CD4-positive, alpha-beta T cell treated with Interleukin-17A for 4 hours (primary cell): ENCODE measurements around the gene RBBP4.
A peak's percentile ranks its signal among the peaks of the same experiment; 100 is the strongest.
"Not testable (repeated sequence)": the region's sequence is repeated elsewhere in the genome, so short reads cannot be mapped to it uniquely, and the experiment has no call there.

Experiments
- DNase-seq: peaks from one replicate; pipeline ENCODE4 v3.0.0-alpha.2; 2020; ENCODE audit warnings: mixed read lengths

The RBBP4 gene

DNA sequence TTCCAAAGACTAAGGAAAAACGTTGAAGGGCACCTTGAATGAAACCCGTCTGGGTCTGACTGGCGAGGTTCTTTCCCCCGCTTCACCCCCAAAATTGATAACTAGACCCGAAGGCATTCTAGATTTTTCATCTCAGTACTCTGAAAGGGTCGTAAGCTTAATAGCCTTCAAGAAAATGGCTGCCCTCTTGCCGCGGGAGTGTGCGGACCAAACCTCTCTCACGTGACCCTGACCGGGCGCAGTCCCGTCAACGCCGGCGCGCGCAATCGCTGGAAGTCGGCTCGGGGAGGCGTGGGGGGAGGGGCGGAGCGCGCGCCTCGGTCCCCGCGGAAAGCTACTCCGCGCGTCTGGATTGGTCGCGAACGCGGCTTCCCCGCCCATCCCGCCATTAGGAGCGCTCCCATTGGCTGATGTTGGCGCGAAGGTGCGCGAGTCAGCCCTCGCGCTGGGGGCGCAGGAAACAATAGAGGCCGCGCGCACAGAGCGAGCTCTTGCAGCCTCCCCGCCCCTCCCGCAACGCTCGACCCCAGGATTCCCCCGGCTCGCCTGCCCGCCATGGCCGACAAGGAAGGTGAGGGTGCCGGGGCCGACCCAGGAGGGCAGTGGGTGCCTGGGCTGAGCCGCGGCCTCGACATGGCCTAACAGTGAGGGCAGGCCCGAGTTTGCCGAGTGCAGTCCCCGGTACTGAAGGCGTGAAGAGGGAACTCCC lies at the start of gene RBBP4:
Gene RBBP4, plus strand, starts transcription at position 457 of the 709 bp plus-strand sequence. Its CDS starts 99 bp downstream, at position 556.
- peak; percentile 98 for DNase-seq

DNA sequence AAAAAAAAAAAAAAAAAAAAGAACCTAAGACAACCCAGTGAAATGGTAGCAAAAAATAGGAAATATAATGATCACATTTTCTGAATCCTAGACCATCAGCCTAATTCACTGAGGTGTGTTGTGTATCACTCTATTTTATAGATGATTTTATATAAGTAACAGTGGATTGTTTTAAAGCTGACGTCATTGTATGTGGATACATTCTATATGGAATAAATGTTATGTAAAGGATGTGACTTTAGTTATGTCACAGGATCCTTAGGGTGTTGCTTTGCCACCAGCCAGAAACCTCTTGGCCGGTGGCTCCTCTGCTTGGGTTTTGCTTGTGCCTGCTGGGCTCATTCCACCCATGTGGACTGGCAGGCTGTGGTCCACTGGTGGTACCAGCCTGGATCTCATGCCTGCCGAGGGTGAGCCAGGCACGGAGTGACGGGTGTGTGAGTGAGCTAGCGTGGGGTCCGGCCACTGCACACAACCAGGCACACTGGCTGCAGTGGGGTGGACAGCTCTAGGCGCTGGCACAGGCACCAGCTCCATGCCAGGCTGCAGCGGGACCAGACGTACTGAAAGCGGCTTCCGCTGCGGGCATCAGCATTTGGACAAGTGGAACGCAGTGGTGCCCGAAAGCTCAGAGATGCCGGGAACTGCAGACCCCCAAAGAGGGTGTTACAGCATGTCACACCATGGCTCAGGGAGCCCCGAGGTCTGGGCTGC lies 45.1 kb upstream of the RBBP4 start:
- no peak for DNase-seq

DNA sequence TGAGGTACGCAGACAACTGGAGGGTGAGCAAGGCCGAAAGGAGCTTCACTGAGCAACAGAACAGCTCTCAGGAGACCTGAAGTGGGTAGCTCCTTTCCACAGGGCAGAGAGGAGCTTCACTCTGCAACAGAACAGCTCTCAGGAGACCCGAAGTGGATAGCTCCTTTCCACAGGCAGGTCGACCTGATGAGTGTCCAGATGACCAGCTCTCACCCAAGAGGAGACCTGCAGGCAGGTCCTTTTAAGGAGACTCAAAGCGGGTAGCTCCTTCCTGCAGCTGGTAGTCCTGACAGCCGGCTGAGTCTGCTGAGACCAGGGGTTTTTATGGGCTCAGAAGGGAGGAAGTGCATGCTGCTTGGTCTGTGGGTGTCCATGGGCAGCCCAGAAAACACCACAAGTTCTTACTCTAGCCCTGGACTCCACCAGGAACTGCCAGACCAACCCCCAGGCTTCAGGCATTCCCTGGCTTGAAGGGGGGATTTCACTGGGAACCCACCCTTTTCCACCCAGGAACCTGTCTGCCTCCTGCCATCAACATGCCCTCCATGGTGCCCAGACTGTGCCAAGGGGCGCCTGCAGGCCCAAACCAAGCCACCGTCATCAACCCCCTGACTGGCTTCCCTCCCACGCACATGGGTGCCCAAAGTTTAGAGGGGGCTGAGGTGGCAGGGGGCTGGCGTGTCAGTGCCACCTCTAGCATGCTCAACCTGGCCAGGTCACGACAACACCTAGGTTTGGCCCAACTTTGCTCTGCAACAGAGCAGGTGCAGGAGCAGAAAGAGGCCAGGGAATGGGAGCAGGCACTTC lies 44.2 kb upstream of the RBBP4 start:
- DNase-seq = no peak

DNA sequence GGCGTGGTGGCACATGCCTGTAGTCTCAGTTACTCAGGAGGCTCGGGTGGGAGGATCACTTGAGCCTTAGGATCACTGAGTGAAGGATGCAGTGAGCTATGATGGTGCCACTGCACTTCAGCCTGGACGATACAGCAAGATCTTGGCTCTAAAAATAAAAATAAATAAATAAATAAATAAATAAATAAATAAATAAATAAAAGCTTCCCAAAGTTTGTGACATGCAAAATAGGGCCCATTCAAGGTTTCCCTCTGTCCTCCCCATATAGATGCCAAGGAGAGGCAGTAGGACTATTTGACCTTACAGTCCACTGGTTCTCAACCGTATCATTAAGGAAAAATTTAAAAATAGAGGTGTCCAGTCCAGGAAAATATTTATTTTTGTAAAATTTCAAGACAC lies 41.8 kb upstream of the RBBP4 start:
- DNase-seq = no peak

DNA sequence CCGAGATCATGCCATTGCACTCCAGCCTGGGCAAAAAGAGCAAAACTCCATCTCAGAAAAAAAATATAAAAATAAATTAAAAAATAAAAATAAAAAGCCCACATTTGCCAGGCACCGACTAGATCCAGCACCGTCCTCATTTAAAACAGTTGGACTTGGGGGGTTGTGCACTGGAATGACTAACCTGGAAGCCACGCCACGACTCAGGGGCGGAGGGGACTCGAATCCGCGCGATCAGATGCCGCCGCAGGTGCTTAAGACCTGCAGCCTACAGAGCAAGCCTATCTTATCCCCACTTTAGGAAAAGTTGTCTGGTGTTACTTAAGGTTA lies 39.2 kb upstream of the RBBP4 start:
- DNase-seq = no peak

DNA sequence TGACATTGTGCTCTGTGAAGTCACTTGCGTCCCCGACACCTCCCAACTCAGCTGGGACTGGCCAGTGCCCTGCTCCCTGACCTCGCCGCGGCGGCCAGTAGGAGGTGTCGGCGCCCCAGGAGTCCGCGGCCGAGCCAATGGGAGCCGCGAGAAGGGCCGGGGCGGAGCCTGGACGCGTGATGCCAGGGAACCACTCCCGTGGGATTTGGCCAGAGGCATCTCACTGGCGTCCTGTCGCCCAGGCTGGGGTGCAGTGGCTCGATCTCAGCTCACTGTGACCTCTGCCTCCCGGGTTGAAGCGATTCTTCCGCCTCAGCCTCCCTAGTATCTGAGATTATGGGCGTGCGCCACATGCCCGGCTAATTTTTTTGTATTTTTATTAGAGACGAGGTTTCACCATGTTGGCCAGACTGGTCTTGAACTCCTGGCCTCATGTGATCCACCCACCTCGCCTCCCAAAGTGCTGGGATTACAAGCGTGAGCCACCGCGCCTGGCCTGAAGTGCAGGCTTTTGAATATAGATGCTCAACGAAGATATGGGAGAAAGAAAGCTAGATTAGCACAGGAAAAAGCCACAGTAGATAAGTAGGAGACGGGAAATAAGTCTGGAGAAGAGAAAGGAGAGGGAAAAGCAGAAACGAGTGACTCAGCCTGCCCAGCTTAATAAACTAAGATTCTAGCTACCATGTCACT lies 38.7 kb upstream of the RBBP4 start:
- peak; percentile 51 for DNase-seq

DNA sequence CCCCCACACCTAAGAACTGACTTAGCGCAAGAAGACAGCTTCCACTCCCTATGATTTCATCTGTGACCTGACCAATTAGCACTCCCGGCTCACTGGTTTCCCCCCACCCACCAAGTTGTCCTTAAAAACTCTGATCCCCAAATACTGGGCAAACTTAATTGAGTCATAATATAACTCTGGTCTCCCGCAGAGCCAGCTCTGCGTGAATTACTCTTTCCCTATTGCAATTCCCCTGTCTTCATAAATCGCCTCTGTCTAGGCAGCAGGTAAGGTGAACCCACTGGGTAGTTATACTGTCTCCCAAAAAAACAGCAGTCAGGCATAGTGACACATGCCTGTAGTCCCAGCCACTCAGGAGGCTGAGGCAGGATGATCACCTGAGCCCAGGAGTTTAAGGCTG lies 37.5 kb upstream of the RBBP4 start:
- no peak for DNase-seq

DNA sequence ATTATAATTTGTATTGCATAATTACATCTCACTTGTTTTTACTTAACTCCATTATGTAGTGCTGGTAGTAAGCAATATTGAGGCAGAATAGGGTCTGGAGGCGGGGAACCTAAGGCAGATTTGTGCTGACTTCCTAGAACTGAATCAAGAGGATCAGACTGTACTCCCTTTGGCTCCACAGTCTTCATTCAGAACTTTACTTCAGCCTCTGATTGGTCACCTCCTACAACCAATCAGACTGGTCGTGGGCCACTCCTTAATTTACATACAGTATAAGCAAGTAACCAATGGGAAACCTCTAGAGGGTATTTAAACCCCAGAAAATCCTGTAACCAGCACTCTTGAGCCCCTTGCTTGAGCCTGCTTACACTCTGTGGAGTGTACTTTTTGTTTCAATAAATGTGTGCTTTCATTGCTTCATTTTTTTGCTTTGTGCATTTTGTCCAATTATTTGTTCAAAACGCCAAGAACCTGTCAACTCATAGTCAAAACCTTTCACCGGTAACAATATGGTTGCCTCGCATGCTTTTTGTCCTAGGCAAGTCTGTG lies 32.3 kb upstream of the RBBP4 start:
- DNase-seq = no peak

DNA sequence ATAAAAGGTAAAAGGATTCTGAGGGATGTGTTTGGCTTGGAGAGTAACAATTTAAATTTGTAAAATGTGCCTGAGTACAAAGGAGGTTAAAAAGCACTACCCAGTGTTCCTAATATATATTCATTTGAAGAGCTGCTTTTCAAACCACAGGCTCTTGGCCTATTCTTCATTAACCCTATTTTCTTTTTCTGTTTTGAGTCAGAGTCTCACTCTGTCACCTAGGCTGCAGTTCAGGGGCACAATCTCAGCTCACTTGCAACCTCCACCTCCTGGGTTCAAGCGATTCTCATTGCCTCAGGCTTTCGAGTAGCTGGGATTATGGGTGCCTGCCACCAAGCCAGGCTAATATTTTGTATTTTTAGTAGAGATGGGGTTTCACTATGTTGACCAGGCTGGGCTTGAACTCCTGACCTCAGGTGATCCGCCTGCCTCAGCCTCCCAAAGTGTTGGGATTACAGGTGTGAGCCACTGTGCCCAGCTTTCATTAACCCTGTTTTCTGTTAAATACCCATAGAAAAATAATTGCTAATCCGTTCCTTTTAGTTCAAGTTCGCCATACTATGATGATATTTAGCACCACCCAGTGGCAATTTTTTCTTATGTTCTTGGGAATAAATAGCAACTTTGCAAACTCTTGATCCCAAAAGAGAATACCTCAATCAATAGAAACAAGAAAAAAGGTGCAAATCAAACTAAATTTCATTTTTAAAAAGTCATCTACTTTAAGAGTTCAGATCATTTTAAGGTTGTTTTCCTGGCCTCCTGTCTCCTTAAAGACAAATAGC lies 31.1 kb upstream of the RBBP4 start:
- no peak for DNase-seq

DNA sequence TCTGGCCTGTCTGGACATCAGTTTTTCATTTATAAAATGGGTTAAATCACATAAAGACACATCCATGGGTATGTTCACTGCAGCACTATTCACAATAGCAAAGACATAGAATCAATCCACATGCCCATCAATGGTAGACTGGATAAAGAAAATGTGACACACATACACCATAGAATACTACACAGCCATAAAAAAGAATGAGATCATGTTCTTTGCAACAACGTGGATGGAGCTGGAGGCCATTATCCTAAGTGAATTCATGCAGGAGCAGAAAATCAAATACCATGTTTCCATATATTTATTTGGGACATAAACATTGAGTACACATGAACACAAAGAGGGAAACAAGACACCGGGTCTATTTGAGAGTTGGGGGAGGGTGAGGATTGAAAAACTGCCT lies 28.8 kb upstream of the RBBP4 start:
- DNase-seq = no peak

DNA sequence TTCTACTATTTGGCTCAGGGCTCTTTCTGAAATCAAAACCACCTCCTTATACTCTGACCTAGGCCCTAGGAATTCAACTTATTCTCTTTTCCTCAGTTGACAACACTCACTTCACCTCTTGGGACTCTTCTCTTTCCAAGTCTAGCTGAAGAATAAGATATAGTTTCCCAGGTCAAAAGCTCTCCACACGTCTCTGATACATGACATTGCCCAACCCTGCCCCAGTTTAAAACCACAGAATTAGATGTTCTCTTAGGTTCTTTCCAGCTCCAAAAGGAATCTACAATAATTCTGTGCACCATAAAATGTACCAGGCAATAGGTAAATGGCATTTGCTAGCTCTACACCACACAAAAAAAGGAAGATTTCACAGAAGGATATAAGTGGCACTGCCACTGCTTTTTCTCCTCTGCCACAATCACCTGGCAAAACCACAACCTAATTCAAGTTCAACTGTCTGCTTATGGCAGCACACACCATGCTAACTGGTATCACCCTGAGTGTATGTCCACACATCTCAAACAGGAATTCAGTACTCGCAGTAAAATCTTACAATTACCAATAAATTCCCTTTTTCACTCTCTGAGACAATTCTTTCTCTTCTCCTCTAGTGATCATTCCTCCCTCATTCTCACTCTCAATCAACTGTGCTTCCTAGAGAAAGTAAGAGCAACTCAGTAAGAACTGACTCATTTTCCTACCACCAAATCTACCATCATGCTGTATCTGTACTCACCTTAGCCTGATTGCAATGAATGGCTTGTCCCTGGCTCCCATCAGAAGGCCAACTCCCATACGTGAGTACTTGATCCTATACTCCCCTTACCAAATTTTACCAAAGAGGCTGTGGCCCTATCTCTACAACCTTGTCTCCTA lies 28.0 kb upstream of the RBBP4 start:
- DNase-seq = no peak

DNA sequence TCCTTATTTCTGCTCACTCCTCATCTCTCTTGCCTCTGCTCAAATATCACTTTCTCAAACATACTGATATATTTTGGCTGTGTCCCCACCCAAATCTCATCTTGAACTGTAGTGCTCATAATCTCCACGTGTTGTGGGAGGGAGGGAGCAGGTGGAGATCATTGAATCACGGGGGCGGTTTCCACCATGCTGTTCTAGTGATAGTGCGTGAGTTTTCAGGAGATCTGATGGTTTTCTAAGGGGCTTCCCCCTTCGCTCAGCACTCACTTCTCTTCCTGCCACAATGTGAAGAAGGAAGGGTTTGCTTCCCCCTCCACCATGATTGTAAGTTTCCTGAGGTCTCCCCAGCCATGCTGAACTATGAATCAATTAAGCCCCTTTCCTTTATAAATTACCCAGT lies 27.2 kb upstream of the RBBP4 start:
- no peak for DNase-seq

DNA sequence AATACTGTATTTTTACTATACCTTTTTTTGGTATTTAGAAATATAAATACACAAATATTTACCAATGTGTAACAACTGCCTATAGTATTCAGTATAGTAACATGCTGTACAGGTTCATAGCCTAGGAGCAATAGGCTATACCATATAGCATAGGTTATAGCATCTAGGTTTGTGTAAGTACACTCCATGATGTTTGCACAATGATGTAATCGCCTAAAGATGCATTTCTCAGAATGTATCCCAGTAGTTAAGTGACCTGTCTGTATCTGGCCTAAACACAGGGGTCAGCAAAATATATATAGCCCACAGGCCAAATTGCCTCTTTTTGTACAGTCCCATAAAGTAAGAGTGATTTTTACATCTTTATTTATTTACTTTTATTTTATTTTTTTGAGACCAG lies 24.8 kb upstream of the RBBP4 start:
- no peak for DNase-seq

DNA sequence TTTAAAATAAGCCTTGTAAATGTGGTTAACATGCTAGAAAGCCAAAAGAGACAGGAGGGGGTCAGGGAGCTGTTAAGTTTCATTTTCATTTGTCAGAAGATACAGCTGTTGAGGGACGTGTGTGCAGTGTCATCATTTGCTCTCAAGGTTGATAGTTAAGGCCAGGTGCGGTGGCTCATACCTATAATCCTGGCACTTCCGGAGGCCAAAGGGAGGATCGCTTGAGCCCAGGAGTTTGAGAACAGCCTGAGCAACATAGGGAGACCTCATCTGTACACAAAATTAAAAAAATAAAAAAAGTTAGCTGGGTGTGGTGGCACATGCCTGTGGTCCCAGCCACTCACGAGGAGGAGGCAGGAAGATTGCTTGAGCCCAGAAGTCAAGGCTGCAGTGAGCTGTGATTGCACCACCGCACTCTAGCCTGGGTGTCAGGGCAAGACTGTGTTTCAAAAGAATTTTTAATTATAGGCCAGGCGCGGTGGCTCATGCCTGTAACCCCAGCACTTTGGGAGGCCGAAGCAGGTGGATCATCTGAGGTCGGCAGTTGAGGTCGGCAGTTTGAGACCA lies 23.3 kb upstream of the RBBP4 start:
- no peak for DNase-seq

DNA sequence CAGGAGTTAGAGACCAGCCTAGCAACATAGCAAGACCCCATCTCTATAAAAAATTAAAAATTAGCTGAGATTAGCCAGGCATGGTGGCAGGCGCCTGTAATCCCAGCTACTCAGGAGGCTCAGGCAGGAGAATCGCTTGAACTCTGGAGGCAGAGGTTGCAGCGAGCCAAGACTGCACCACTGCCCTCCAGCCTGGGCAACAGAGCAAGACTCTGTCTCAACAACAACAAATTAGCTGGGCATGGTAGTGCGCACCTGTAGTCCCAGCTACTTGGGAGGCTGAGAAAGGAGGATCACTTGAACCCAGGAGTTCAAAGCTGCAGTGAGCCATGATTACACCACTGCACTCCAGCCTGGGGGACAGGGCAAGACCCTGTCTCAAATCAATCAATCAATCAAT lies 20.8 kb upstream of the RBBP4 start:
- not testable (repeated sequence) for DNase-seq

DNA sequence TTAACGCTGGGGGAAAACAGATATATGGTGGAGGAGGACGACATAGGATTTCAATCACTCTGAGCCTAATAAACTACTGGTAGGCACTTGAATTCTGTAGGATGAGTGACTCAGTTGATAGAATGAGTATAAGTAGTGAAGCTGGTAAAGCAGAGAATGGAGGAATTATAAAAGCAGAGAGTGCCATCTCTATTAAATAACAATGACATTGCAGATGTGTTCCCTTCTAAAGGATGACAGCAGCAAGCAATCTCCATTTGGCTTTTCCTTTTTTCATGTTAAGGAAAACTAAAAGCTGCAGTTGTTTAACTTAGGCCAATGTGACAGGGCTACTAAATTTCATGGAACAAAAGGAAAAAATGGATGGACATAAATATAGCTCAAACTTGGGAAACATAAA lies 18.2 kb upstream of the RBBP4 start:
- DNase-seq = no peak

DNA sequence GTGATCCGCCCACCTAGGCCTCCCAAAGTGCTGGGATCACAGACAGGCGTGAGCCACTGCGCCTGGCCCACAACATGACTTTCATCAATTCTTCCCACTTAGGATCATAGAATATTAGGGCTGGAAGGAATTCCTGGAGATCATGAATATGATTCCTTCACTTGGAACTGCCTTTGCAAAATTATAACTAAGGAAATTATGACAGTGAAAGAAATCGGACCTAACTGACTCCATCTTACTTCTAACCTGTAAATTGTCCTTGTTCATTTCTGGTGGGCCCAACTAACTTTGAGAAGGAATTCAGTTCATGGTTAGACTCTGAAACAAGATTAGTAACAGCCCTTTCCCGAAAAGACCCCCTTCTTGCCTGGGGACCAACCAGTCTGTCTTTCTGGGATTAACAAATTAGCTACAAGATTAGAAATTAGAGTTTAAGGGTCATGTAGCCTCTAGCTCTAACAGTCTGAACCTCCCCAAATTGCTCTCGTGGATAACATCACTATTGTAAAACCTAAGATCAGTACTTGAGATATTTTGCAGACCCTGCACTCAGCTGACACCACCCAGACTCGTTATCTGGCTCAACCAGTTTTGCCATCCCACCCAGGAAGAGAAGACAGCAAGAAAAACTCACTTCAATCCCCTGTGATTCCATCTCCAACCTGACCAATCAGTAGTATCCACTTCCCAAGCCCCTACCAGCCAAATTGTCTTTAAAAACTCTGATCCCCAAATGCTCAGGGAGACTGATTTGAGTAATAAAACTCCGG lies 15.3 kb upstream of the RBBP4 start:
- no peak for DNase-seq

DNA sequence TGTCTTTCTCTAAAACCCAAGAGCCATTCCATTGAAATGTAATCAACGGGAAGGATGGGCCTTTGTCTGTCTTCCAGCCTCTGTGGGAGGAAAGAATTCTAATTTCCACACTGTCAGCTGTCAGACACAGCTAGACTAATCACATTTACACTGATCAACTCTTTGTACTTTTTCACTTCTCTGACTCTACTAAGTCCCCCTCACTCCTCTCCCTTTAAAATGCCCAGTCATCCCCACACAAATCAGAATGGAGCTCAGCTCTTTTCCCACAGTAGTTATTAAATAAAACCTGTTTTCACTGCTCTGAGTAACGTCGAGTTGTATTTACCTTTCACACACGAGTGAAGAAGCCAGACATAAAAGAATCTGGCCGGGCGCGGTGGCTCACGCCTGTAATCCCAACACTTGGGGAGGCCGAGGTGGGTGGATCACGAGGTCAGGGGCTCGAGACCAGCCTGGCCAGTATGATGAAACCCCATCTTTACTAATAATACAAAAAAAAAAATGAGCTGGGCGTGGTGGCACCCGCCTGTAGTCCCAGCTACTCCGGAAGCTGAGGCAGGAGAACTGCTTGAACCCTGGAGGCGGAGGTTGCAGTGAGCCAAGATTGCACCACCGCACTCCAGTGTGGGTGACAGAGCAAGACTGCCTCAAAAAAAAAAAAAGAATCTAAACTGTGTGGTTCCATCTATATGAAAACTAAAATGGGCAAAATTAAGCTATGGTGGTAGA lies 13.9 kb upstream of the RBBP4 start:
- DNase-seq = no peak

DNA sequence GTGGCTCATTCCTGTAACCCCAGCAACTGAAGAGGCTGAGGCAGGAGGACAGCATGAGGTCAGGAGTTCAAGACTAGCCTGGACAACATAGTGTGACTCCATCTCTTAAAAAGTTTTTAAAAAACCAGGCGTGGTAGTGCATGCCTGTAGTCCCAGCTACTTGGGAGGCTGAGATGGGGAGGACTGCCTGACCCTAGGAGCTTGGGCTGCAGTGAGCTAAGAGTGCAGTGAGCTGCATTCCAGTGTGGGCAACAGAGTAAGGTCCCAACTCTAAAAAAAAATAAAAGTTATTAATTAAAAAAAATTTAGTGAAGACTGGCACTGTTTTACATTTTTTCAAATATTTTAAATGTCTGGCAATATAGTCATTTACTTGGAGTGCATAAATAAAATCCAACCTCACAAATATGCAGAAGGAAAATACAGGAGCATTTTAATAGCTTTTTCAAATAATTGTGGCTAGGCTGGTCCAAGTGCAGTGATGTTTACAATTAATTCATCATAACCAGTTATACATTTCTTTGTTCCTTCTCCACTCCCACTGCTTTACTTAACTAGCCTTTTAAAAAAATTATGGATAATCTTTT lies 11.4 kb upstream of the RBBP4 start:
- no peak for DNase-seq
